Coronary artery (tissue), 2 donors: ENCODE data around the gene DMRTB1.

Source experiments
- DNase-seq: peaks from one replicate; pipeline ENCODE4 v3.0.0-alpha.2; 2017; ENCODE audit warnings: low spot score
- H3K27ac ChIP-seq, 2 donors: fragments of 200-600 bp; sonication (generic); one replicate each; pipeline ENCODE4 v1.5.1; 2016 to 2019
- H3K4me3 ChIP-seq: fragments of 200-600 bp; sonication (generic); 2 replicates; pipeline ENCODE4 v1.5.1; 2016; ENCODE audit warnings: mild to moderate bottlenecking, moderate library complexity
- CTCF ChIP-seq: fragments of 200-600 bp; sonication (generic); IDR thresholded peaks from one replicate; pipeline ENCODE4 v1.5.1; 2019; ENCODE audit warnings: antibody characterized with exemption

DMRTB1 gene

DNA sequence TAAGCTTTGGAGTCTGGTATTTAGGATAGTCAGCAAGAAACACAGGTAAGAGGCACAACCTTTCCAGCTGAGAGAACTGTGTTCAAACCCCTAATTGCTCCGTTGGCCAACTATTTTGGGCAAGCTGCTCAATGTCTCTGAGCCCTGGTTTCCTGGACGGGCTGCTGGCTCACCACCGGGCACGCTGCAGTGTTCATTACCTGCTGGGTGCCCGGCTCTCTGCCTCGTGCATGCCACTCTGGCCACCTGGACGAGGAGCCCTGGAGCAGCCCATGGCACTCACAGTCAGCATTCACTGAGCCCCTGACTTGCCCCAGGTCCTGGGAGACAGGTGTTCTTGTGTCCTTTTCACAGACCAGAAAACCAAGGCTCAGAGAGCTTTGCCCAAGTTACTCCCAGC, 51.0 kb downstream of the DMRTB1 start:
- Histone ChIP-seq H3K27ac (no peak overlapping the region), H3K4me3 (no peak overlapping the region)
- DNase-seq, result no peak
- no peak for TF ChIP-seq CTCF

GRCh38 chr1:53511323-53511932, 52.2 kb downstream of the DMRTB1 start:
- Histone ChIP-seq H3K4me3 (no peak overlapping the region), H3K27ac (peak overlapping the region in 1 of 2 donors; percentile 35)
- no peak for TF ChIP-seq CTCF
- no peak for DNase-seq

DNA sequence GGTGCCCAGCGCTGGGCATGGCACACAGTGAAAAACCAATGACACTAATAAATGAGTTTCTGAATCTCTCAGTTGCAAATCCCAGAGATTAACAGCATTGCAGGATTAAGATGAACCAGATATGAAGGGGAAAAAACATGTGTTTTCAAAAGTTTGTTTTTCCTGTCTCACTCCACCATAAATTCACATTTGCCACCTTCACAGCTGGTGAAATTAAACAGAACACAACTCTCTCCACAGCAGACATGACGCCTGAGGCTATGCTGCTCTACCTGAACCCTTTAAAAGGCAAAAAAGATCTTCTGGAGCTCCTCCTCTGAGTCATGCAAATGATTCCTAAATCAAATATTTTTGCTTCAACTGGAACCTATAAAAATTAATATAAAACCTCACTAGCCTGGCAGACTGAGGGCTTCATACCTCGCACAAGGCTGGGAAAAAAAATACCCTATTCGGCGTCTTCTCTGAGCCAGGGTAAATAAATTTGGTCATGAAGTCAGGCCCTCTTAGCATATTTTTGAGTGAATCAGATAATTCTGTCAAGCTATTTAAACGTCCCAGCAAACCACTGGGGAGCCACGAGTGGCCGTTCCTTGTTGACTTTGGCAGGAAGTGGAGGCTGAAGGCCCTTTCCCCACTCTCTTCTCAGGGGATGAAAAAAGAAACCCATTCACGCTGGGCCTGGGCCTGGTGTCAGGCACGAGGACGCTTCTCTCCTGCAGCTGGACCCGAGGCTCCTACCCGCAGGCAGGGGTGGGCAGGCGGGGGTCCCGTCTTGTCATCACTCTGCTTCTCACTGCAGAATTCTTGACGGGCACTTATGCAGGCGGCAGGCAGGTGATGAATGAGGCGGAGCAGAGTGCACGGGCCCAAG, 53.0 kb downstream of the DMRTB1 start:
- DNase-seq, result no peak
- H3K27ac ChIP-seq, result peak overlapping the region in 1 of 2 donors; percentile 35
- H3K4me3 ChIP-seq, result no peak overlapping the region
- no peak for TF ChIP-seq CTCF

DNA sequence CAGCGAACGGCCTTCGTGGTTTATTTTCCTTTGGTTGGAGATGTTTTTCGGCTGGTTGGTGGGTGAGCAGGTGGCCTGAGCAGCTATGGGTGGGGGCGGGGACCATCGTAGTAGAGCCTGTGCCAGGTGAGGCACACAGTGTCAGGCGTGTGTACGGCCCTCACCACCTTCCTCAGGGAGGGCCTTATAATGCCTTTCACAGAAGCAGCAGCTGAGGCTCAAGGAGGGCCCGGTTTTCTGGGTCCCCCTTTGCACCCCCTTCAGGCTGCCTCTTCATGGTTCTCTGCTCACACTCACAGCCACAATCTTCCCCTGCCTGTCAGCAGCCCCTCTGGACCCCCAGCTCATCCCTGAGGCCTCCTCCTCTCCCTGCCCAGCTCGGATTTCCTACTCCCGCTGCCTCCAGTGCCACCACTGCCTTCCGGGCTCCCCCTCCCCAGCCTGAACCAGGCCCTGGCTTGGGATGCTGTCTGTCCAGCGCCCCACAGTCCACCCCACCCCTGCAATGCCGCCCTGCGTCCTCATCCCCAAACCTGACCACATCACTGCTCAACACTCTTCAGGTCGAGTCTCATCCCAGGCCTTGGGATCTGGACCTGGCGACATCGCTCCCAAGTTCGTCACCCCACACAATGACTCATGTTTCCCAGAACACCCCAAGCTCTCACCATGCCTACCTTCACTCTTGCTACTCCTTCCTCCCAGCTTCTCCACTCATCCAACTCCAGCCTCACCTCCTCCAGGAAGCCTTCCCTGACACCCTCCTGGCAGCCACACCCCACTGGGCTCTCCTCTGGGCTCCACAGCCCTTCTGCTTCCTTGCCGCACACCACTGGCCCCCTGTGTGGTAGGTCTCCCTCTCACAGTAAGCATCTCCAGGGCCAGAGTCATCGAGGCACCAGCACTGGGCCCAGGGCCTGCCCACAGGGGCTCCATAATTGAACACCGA, 53.9 kb downstream of the DMRTB1 start:
- H3K27ac ChIP-seq, result peak overlapping the region in 1 of 2 donors; percentile 8

GRCh38 chr1:53513846-53514245, 54.6 kb downstream of the DMRTB1 start:
- no peak for TF ChIP-seq CTCF
- no peak overlapping the region for H3K27ac ChIP-seq
- no peak overlapping the region for H3K4me3 ChIP-seq
- DNase-seq, result no peak

More for the DNA sequence above, 53.9 kb downstream of the DMRTB1 start:
- no peak overlapping the region for H3K4me3 ChIP-seq
- DNase-seq, result no peak
- no peak for TF ChIP-seq CTCF

DNA sequence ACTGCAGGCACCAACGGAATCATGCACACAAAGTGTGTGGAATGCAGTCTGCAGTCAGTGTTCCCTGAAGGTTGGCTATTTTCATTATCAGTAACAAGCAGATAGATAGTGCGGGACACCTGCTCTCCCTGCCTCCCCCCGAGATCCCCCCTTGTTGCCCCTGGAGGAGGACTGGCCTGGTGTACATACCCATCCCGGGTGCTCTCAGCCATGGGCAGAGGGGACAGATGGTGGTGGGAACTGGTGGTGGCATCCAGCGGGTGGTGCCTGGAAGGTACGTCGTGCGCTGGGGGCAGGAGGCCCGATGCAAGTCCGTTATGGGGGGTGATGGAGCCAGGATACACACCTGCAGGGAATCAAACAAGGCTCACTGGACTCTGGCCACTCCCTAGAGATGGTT, 55.2 kb downstream of the DMRTB1 start:
- no peak overlapping the region for H3K27ac ChIP-seq
- no peak overlapping the region for H3K4me3 ChIP-seq
- no peak for DNase-seq
- no peak for TF ChIP-seq CTCF
